CD4-positive, alpha-beta T cell treated with Interleukin-4 for 1 hour (primary cell): ENCODE measurements around the gene DSG1.

Source experiments
- DNase-seq, 2 donors: peaks; one replicate each; pipeline ENCODE4 v3.0.0-alpha.2; 2020 to 2022

The DSG1 gene

DNA sequence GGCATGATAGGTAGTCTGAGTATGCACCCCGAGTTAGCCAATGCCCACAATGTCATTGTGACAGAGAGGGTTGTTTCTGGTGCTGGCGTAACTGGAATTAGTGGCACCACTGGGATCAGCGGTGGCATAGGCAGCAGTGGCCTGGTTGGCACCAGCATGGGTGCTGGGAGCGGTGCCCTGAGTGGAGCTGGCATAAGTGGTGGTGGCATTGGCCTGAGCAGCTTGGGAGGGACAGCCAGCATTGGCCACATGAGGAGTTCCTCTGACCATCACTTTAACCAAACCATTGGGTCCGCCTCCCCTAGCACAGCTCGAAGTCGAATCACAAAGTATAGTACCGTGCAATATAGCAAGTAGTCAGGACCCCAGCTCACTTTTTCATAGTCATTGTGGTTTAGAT lies 37.0 kb downstream of the DSG1 start:
- no peak for DNase-seq

DNA sequence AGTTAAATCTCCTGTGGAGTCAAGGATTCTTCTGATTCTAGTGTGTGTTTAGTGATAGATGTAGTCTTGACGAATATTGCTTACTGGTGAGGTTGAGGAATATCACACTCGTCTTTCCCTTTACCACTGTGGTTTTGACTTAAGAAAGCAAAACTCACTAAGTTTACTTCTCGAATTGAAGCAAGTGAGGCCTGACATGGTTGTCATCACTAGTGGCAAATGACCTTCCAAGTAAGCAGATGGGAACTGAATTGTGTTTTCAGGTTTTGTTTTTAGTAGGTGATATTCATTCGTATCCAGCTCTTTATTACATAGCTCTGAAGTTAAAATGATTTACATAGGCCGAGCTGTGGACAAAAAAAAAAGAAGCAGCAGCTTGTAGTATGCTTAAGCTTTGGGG lies 38.1 kb downstream of the DSG1 start:
- DNase-seq: no peak

DNA sequence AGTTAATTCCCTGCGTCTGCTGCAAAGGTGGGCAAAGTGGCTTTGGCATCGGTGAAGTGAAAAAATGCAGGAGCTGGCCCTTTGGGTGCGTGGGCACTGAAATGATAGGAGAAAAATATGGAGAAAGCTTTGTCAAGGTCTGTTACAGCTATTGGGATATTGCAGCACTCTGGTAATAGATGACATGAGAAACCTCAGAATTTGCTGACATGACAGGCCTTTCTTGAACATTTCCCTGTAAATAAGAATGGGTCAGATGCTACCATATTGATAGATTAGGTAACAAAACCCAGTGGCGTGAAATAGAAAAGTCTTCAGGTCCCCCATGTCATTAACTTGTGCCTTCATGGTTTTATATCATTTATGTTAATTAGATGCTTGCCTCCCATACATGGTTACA lies 46.2 kb downstream of the DSG1 start:
- no peak for DNase-seq

DNA sequence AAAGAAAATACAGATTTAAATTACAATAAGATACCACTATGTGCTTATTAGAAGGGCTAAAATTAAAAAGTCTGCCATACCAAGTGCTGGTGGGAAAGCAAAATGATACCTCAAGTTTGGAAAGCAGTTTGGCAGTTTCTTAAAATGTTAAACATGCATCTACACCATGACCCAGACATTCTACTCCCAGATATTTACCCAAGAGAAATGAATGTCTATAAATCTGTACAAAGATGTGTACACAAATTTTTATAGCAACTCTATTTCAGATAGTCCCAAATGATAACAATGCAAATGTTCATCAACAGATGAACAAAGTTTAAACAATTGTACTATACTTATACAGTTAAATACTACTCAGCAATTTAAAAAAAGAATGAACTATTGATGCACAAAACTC lies 51.5 kb downstream of the DSG1 start:
- no peak for DNase-seq

DNA sequence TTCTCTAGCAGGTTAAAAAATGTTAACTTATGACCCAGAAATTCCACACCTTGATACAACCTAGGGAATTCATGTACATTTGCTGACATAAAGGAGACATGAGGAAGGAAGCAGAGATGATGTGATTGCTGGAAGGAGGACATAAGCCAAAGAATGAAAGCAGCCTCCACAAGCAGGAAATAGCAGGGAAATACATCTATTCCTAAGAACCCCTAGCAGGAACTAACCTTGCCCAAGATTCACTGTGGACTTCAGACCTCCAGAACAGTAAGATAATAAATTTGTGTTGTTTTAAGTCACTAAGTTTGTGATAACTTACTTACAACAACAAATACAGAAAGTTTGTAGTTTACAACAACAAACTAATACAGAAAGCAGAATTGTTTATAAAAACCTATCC lies 54.0 kb downstream of the DSG1 start:
- no peak for DNase-seq

DNA sequence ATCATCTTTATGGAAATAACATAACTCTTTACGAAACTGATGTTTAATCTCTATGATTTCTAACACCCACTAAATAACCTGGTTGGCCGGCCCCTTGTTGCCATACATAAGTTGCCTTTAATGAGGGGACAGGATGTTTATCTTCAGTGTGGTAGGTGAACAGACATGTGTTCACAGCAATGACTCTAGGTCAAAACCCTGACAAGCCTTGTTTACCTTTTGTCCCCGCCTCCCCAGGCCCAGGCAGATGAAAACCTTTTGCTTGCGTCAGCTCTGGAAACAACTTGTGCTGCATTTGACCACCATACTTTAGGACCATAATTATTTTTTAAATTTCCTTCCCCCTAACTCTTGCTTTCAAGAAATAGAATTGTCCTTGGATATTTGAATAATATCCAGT lies 55.7 kb downstream of the DSG1 start:
- no peak for DNase-seq

DNA sequence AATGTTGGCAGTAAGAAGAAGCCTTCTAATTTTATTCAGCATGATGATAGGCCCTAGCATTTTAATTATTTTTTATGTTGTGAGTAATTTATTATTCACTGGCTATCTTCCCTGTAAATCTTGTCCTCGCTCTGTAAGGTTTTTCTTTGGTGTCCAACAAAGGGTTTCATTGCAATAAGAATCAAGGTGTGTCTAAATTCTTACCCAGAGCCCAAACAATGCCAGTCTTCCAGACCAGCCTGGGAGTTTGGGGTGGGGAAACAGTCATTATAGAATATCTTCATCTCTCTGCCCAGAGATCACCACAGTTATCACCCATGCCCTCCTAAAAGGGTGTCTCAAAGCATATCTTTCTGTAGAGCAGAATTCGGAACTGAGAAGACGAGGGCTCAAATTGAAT lies 58.5 kb downstream of the DSG1 start, which contains the start of gene DSG4:
Gene DSG4 (plus strand): TSS at position 301 of the 400 bp plus-strand sequence. CDS start 135 bp downstream, outside the sequence.
- no peak for DNase-seq

DNA sequence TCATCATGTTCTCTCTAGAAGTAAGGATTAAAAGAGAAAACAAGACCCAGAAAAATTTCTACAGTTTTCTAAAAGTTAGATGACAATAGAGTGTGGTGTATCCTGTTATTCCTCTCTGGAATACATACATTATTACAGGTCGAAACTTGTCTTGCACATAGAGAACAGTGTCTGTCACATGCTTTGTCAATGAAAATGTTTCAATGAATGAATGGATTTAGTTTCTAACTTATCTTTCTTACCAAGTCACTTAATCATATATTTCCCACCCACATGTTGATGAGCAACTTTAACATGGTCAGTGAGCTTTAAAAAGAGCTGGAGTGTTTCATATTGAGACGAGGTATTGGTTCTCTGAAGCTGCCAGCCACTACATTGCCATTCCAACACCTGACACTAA lies 63.0 kb downstream of the DSG1 start:
- no peak for DNase-seq

DNA sequence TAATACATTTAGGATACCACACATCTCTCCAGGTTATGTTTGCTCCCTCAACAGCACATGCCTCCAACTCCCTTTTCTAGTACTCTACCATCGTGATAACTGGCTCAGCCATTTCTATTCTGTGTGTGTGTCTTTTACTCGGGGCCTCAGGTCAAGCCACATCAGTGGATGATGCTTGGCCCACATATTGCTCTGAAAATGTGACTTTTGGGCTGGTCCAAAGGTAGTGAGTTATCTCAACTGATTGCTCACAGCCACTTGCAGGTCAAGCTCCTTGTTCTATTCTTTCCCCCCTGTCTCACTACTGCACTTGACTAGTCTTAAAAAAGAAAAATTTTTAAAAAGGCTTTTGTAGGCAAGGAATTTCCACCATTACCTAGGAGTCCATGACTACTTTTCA lies 64.1 kb downstream of the DSG1 start:
- DNase-seq: no peak

DNA sequence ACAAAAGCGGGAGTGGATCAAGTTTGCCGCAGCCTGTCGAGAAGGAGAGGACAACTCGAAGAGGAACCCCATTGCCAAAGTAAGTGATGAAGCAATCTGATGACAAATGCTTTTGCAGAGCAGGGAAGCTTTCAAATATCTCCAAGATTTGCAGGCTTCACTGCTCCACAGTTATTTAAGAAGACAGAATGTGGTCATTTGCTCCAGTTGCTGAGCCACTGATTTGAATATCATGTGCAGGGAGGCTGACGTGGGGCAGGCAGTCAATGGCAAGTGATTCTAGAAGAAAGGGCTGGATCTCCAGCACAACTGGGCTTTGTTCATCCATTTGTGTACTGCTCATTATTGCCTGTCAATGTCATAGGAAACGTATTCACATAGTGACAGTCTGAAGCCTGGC lies 68.8 kb downstream of the DSG1 start:
- DNase-seq: no peak

DNA sequence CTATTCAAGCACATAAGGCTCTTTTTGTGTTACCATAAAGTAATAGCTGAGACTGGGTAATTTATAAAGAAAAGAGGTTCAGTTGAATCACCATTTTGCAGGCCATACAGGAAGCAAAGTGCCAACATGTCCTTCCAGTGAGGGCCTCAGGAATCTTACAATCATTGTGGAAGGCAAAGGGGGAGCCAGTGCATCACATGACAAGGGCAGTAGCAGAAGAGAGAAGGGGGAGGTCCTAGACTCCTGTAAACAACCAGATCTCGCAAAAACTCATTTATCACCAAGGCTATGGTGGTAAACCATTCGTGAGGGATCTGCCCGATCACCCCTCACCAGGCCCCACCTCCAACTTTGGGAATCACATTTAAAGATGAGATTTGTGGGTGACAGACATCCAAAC lies 75.3 kb downstream of the DSG1 start:
- no peak for DNase-seq

DNA sequence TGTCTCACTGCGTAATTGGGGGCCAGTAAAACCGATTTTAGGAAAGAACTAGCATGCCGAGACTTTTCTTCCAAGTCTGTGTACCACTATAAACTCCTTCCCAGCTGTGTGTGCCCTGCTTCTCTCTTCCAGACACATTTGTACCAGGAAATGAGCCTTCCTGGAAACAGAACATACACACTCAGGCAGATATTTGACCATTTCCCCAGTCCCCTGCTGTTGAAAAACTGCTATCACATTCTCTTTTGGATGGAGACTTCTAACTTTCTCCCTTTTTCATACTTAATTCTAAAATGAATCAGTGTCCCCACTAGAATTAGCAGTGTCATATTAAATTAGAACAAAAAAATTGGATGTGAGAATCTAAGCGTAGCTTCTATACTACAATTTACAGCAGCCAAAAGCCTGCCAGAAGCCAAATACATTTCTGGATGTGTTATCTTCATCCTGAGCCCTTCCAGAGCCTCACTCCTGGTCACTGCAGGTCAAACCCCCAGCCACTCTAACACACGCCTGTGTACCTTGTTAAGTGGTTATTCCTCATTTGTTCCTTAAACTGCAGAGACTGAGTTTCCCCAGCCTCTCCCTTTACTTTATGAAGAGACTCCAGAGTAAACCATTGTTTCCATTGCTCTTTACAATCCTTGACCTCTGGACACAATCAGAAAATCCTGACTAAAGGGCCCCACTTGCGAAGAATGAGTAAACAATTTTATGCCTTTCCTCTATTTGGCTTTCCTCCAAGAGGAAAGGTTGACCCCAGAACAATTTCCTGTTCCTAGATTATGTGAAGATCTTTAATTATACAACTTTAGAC lies 79.0 kb downstream of the DSG1 start:
- DNase-seq: no peak

DNA sequence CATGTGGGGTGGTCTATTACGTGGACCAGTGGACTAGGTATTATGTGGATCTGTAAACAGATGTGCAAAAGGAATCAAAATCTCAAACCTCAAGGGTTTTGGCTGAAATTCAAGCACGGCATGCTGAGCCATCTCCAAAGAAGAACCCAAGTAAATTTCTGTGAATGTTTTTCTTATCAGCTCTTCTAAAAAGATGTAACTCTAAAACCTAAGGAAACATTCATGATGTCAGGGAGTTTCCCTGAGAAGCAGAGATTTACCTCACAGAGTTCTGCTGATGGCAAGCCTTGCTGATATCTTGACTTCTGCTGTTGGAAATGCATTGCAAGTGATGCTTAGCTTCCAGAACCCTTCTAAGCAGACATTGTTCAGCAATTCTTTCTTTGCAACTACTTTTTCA lies 80.2 kb downstream of the DSG1 start:
- no peak for DNase-seq

DNA sequence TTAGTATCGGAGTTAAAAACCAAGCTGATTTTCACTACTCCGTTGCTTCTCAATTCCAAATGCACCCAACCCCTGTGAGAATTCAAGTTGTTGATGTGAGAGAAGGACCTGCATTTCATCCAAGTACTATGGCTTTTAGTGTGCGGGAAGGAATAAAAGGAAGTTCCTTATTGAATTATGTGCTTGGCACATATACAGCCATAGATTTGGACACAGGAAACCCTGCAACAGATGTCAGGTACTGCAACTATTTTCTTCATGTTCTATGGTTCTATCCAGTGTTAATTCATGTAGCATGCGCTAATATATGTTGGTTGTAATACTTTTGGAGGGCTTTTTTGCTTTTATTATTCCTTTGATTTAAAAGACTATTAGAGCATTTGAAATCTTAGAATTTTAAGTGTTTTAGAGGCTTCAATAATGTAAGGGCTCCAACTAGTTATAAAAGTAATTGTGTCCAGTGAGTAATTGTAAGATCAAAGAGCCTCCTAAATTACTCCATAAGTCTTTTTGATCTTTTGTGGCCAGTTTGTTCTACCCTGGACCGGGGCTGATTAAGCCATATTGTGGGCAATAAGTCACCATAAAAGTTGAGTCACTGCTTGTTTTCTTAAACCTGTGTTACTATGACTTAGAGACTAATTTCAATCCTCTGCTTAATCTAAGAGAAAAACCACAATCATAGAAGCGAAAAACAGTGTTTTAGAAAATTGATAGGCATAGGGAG lies 81.5 kb downstream of the DSG1 start:
- no peak for DNase-seq

DNA sequence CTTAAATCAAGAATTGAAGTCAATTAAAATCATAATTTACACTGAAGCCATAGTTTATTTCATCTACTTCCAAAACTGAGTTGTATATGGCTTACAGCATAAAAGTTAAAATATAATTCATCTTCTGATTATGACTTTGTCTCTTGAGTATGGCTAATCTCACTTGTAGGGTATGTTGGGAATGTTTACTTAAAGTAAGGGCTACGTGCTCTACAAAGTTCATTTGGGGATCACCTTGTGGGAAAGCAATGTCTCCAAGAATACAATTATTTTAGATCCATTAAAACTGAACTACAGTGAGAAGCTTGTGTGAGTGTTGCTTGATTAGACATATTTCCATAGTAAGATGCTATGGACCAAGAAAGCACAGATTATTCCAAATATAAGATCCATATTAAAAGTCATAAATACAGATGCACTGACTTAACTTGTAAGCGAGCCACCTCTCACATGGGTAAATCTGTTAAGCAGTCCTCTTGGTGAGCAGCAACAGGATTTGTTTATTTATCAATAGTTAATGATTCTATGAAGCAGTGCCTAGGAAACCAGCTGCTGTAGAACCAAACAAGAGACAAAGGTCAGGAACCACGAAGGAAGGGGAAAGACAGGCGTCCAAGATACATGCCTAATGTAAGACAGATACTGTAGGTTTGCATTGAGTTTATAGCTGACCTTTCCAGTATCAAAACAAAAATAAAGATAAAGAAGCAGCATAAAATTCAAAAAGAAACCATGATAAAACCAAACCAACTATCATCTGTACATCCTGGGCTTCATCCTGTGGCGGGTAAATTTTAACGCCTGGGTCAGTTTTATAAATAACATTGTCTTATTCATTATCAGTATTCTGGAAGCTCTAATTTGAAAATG lies 83.4 kb downstream of the DSG1 start:
- no peak for DNase-seq

DNA sequence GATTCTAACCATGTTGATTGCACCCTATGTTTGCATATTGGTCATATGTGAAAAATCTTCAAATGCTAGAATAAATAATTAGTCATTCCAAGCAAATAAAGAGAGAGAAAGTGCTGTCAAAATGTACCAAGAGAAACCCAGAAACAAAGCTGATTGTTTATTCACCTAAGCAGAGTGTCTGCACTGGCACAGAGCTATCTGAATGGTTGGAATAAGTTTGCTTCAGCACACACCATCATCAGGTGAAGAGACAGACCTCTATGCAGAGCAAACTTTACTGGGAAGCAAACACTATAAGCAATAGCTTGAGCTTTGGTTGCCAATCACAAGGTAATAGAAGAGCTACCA lies 84.0 kb downstream of the DSG1 start:
- DNase-seq: no peak

DNA sequence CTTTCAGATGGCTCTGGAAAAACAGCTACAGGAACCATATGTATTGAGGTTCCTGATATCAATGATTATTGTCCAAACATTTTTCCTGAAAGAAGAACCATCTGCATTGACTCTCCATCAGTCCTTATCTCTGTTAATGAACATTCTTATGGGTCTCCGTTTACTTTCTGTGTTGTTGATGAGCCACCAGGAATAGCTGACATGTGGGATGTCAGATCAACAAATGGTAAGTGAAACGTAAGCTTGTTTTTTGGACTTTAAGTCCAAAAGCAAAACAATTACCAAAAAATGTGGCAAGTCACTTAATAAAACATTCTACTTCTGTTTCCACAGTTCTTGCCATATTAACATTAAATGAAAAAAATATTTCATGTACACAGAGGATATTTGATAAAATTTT lies 85.4 kb downstream of the DSG1 start:
- DNase-seq: no peak
